ENCODE measurements around the gene FOXN1.

Gene FOXN1

DNA sequence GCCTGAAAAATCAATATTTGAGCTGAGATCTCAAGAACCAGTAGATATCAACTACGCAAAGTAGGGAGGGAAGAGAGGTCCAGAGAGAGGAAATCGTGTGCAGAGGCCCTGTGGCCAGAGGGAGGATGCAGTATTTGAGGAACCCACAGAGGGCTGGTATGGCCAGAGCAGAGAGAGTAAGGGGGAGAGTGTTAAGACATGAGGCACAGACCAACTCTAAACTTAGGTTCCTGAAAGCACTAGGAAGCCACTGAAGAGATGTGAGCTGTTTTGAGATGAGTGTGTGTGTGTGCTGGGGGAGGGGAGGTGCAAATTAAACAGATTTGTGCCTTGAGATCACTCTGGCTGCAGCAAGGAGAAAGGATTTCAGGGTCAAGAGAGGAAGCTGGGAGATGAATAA, 21.9 kb upstream of the FOXN1 start:
- H3K9me2 ChIP-seq (replicated peaks; ENCODE audit: insufficient read depth, low read length) = no peaks in the 10 kb centered on the region
- no peak overlapping the region for H3K4me3 ChIP-seq (ENCODE audit: insufficient read depth, low read length, poor library complexity, severe bottlenecking)
- no peaks in the 10 kb centered on the region for H3K9me3 ChIP-seq (ENCODE audit: insufficient read depth, low read length)
- no peak for TF ChIP-seq EZH2phosphoT487 (conservative IDR thresholded peaks at IDR 0.05; ENCODE audit: low read length)
- no peaks in the 10 kb centered on the region for H3F3A ChIP-seq (ENCODE audit: insufficient read depth)
- H3K36me3 ChIP-seq (ENCODE audit: low read length) = no peaks in the 10 kb centered on the region
- no peak overlapping the region for H3K27ac ChIP-seq (ENCODE audit: low read depth, low read length)
- H2AFZ ChIP-seq (ENCODE audit: low read depth, low read length, severe bottlenecking) = no peak overlapping the region
- H3K4me2 ChIP-seq (ENCODE audit: low read depth, low read length, poor library complexity, severe bottlenecking) = no peak overlapping the region
- H3K79me2 ChIP-seq (ENCODE audit: insufficient read depth, low read length) = no peaks in the 10 kb centered on the region
- H3K27me3 ChIP-seq (ENCODE audit: low read length) = no peaks in the 10 kb centered on the region
- H3K9ac ChIP-seq (ENCODE audit: low read length) = no peak overlapping the region
- H4K20me1 ChIP-seq (ENCODE audit: low read depth, low read length) = no peaks in the 10 kb centered on the region

DNA sequence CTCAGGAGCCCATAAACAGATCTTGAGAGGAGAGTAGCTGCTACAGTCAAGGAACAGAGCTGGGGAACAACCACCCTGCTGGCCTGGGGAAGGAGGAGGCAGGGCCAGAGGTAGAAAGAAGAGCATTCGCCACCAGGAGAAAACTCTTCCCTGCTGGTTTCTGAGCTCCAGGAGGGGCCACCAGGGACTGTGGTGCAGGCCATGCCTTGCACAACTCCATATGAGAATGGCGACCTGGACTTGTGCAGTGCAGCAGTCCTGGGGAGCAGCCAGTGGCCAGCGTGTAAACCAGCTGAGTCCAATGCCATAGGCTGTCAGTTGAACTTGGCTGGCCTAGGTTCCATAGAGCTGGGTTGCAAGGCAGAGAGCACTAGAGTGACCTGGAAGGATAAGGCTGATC, 21.1 kb upstream of the FOXN1 start:
- Histone ChIP-seq H3F3A (ENCODE audit: insufficient read depth) (no peaks in the 10 kb centered on the region), H3K36me3 (ENCODE audit: low read length) (no peaks in the 10 kb centered on the region), H3K9me2 (replicated peaks; ENCODE audit: insufficient read depth, low read length) (no peaks in the 10 kb centered on the region), H3K27me3 (ENCODE audit: low read length) (no peaks in the 10 kb centered on the region), H3K9ac (ENCODE audit: low read length) (no peak overlapping the region), H2AFZ (ENCODE audit: low read depth, low read length, severe bottlenecking) (no peak overlapping the region), H3K4me3 (ENCODE audit: insufficient read depth, low read length, poor library complexity, severe bottlenecking) (no peak overlapping the region), H3K4me2 (ENCODE audit: low read depth, low read length, poor library complexity, severe bottlenecking) (no peak overlapping the region), H3K9me3 (ENCODE audit: insufficient read depth, low read length) (no peaks in the 10 kb centered on the region), H3K79me2 (ENCODE audit: insufficient read depth, low read length) (no peaks in the 10 kb centered on the region), H3K27ac (ENCODE audit: low read depth, low read length) (no peak overlapping the region), H4K20me1 (ENCODE audit: low read depth, low read length) (no peaks in the 10 kb centered on the region)
- no peak for TF ChIP-seq EZH2phosphoT487 (conservative IDR thresholded peaks at IDR 0.05; ENCODE audit: low read length)
- TF ChIP-seq, protein P1, sequence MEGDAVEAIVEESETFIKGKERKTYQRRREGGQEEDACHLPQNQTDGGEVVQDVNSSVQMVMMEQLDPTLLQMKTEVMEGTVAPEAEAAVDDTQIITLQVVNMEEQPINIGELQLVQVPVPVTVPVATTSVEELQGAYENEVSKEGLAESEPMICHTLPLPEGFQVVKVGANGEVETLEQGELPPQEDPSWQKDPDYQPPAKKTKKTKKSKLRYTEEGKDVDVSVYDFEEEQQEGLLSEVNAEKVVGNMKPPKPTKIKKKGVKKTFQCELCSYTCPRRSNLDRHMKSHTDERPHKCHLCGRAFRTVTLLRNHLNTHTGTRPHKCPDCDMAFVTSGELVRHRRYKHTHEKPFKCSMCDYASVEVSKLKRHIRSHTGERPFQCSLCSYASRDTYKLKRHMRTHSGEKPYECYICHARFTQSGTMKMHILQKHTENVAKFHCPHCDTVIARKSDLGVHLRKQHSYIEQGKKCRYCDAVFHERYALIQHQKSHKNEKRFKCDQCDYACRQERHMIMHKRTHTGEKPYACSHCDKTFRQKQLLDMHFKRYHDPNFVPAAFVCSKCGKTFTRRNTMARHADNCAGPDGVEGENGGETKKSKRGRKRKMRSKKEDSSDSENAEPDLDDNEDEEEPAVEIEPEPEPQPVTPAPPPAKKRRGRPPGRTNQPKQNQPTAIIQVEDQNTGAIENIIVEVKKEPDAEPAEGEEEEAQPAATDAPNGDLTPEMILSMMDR (IDR thresholded peaks at IDR 0.05; ENCODE audit: insufficient read depth, low read length, poor library complexity, severe bottlenecking) = no peak

DNA sequence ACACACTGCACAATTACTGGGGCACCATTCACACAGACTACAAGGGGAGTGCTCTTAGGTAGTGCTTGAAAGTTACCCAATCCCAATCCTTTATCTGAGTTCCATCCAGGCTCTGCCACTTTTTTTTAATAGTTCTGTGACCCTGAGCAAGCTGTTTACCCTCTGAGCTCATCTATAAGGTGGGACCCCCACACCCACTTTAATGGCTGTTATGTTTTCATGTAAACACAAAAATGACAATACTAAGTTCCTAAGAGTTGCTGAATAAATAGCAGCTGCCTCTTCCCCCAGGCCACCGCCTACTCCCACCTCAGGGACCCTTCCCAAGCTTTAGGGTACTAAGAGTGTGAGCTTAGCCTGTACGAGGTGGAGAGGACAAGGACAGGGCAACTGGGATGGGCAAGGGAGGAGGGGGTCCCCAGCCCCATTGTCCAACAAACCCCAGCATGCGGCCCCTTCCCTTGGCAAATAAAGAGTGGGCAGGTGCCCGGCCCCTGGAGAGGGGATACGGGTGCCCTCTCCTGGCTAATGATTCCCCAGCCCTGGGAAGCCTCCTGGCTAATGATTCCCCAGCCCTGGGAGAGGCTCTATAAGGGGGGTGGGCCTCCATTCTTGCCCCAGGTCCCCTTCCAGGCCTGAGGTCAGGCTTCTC, 18.1 kb upstream of the FOXN1 start:
- Histone ChIP-seq H3K79me2 (ENCODE audit: insufficient read depth, low read length) (no peaks in the 10 kb centered on the region), H3K36me3 (ENCODE audit: low read length) (no peaks in the 10 kb centered on the region), H3K27me3 (ENCODE audit: low read length) (no peaks in the 10 kb centered on the region), H2AFZ (ENCODE audit: low read depth, low read length, severe bottlenecking) (no peak overlapping the region), H4K20me1 (ENCODE audit: low read depth, low read length) (no peaks in the 10 kb centered on the region), H3K9me2 (replicated peaks; ENCODE audit: insufficient read depth, low read length) (no peaks in the 10 kb centered on the region), H3K9ac (ENCODE audit: low read length) (no peak overlapping the region), H3K27ac (ENCODE audit: low read depth, low read length) (no peak overlapping the region), H3K4me2 (ENCODE audit: low read depth, low read length, poor library complexity, severe bottlenecking) (no peak overlapping the region), H3F3A (ENCODE audit: insufficient read depth) (no peaks in the 10 kb centered on the region), H3K4me3 (ENCODE audit: insufficient read depth, low read length, poor library complexity, severe bottlenecking) (no peak overlapping the region), H3K9me3 (ENCODE audit: insufficient read depth, low read length) (no peaks in the 10 kb centered on the region)
- TF ChIP-seq, protein P1 (IDR thresholded peaks at IDR 0.05; ENCODE audit: insufficient read depth, low read length, poor library complexity, severe bottlenecking) = no peak
- no peak for TF ChIP-seq EZH2phosphoT487 (conservative IDR thresholded peaks at IDR 0.05; ENCODE audit: low read length)

DNA sequence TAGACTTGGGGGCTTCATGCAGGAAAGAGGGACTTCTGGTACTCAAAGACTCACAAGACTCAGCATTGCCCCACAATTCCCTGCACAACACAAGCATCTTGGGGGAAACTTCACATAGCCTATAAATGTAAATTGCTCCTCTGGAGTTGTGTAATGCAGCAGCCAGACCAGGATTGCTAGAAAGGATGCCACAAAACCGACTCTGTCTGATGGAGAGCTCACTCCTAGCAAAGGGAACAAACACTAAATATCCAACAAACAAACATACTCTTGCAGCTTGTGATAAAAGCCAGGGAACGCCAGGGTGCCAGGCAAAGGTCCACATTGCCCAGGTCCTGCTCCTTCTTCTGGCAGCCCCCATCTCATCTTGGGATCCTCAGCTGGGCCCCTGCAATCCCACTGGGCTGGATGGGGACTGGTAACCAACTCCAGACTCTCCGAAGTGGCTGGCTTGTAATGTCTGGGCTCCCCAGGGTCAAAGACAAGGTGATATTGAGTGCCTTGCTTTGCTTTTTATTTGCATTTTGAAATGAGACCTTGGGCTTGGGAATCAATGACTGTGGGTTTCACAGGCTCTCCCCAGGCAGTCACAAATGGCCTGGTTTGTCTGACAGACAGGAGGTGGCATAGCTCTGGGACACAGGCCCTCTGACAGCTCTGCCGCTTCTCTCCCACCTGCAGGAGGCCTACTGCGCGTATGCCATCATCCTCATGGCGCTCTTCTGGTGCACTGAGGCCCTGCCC, 17.4 kb upstream of the FOXN1 start:
- H3K9ac ChIP-seq (ENCODE audit: low read length) = no peak overlapping the region
- no peaks in the 10 kb centered on the region for H4K20me1 ChIP-seq (ENCODE audit: low read depth, low read length)
- no peaks in the 10 kb centered on the region for H3K9me3 ChIP-seq (ENCODE audit: insufficient read depth, low read length)
- H3K4me3 ChIP-seq (ENCODE audit: insufficient read depth, low read length, poor library complexity, severe bottlenecking) = no peak overlapping the region
- H3K36me3 ChIP-seq (ENCODE audit: low read length) = no peaks in the 10 kb centered on the region
- no peak overlapping the region for H3K4me2 ChIP-seq (ENCODE audit: low read depth, low read length, poor library complexity, severe bottlenecking)
- no peak overlapping the region for H3K27ac ChIP-seq (ENCODE audit: low read depth, low read length)
- no peak for TF ChIP-seq EZH2phosphoT487 (conservative IDR thresholded peaks at IDR 0.05; ENCODE audit: low read length)
- TF ChIP-seq, protein P1 (IDR thresholded peaks at IDR 0.05; ENCODE audit: insufficient read depth, low read length, poor library complexity, severe bottlenecking) = no peak
- H3K79me2 ChIP-seq (ENCODE audit: insufficient read depth, low read length) = no peaks in the 10 kb centered on the region
- H2AFZ ChIP-seq (ENCODE audit: low read depth, low read length, severe bottlenecking) = no peak overlapping the region
- H3K27me3 ChIP-seq (ENCODE audit: low read length) = no peaks in the 10 kb centered on the region
- no peaks in the 10 kb centered on the region for H3F3A ChIP-seq (ENCODE audit: insufficient read depth)
- H3K9me2 ChIP-seq (replicated peaks; ENCODE audit: insufficient read depth, low read length) = no peaks in the 10 kb centered on the region
